Sigmoid colon (tissue), 7 donors: ENCODE results near the gene GSE1. TPM values are rescaled to one million over a fixed set of nuclear protein-coding genes. Genes with fewer than 3 reads are reported as not detected.

ENCODE experiments used
- DNase-seq: peaks from one replicate; pipeline ENCODE4 v3.0.0-alpha.2; 2019
- H3K27ac ChIP-seq, 4 donors: fragments of 200-600 bp; sonication (generic); one replicate each; pipeline ENCODE4 v1.5.1; 2016 to 2019; ENCODE audit warnings: mild to moderate bottlenecking in 1 of 4
- H3K27me3 ChIP-seq, 3 donors: fragments of 200-600 bp; sonication (generic); one replicate each; pipeline ENCODE4 v1.5.1; 2019; ENCODE audit warnings: mild to moderate bottlenecking in 1 of 3
- H3K36me3 ChIP-seq, 4 donors: fragments of 200-600 bp; sonication (generic); one replicate each; pipeline ENCODE4 v1.5.1; 2016 to 2019
- H3K4me1 ChIP-seq, 4 donors: fragments of 200-600 bp; sonication (generic); one replicate each; pipeline ENCODE4 v1.5.1; 2017 to 2019
- H3K4me3 ChIP-seq, 4 donors: fragments of 200-600 bp; sonication (generic); one replicate each; pipeline ENCODE4 v1.5.1; 2017 to 2019; ENCODE audit warnings: mild to moderate bottlenecking in 2 of 4, moderate library complexity in 1 of 4
- H3K9me3 ChIP-seq, 4 donors: fragments of 200-600 bp in 3 of 4; sonication (generic) in 3 of 4; one replicate each; pipeline versions ENCODE4 v1.5.1 to v1.6.1; 2013 to 2019
- EP300 ChIP-seq, 4 donors: sonication (generic); formaldehyde crosslinking; IDR thresholded peaks; one replicate each; pipeline ENCODE4 v1.6.1; 2017; ENCODE audit warnings: antibody characterized with exemption in 4 of 4
- POLR2A ChIP-seq, 2 donors: fragments of 450-650 bp; IDR thresholded peaks; one replicate each; pipeline ENCODE4 v1.6.1; 2016; ENCODE audit warnings: antibody characterized with exemption in 2 of 2, mild to moderate bottlenecking in 2 of 2, moderate library complexity in 2 of 2
- POLR2AphosphoS5 ChIP-seq, 4 donors: sonication (generic); formaldehyde crosslinking; IDR thresholded peaks; one replicate each; pipeline ENCODE4 v1.6.1; 2017; ENCODE audit warnings: antibody characterized with exemption in 4 of 4
- WGBS, 2 donors: extraction: QIAGEN DNeasy Blood & Tissue Kit; methylation state at CpG; one replicate each; pipeline ENCODE4 v1.1.7; 2013; 5-methylcytosine and 5-hydroxymethylcytosine counted together
- intact Hi-C: fragments of 100-400 bp; cut with DNase I; formaldehyde crosslinking; loops from one replicate; pipeline ENCODE4 v1.15.1; 2023
- polyA plus RNA-seq, 3 donors: library from polyadenylated mRNA; stranded (reverse); fragments of 200-250 nt; gene quantifications; one replicate each; pipeline ENCODE4 v1.2.3, GENCODE V29; 2013
- total RNA-seq, 4 donors: library from RNA; depleted of rRNA; stranded (reverse); fragments of >200 nt; gene quantifications; one replicate each; pipeline ENCODE4 v1.1.0, GENCODE V29; 2016
- TF ChIP-seq, protein P1 (sequence below), 4 experiments: fragments of 450-650 bp in 3 of 4; fragments of 200-600 bp in 1 of 4; IDR thresholded peaks; one replicate each; pipeline ENCODE4 v1.5.1; 2016 to 2019; ENCODE audit warnings: antibody characterized with exemption in 4 of 4, mild to moderate bottlenecking in 3 of 4, moderate library complexity in 2 of 4
- donor health status: healthy with polysubstance abuse.
- donor health status: Bipolar disorder and iron deficiency.
- donor health status: healthy.

Gene GSE1
- total and polyA plus RNA-seq, 7 donors = 12.0 to 76.7 (median 42.5) TPM

GRCh38 chr16:85570735-85571562, 42.2 kb upstream of the GSE1 start:
- H3K36me3 ChIP-seq = no peaks in the 10 kb centered on the region
- H3K27ac ChIP-seq = peak overlapping the region; percentile 12 to 60 (median 49)
- intact Hi-C loops = no loop called here
- no peaks in the 10 kb centered on the region for H3K27me3 ChIP-seq
- 57 to 83% methylated on average over 24 of the region's 24 CpGs for WGBS, 2 donors
- TF ChIP-seq POLR2A (IDR thresholded peaks at IDR 0.05) (no peak), EP300 (IDR thresholded peaks at IDR 0.05) (no peak), POLR2AphosphoS5 (IDR thresholded peaks at IDR 0.05) (no peak)
- TF ChIP-seq, protein P1, sequence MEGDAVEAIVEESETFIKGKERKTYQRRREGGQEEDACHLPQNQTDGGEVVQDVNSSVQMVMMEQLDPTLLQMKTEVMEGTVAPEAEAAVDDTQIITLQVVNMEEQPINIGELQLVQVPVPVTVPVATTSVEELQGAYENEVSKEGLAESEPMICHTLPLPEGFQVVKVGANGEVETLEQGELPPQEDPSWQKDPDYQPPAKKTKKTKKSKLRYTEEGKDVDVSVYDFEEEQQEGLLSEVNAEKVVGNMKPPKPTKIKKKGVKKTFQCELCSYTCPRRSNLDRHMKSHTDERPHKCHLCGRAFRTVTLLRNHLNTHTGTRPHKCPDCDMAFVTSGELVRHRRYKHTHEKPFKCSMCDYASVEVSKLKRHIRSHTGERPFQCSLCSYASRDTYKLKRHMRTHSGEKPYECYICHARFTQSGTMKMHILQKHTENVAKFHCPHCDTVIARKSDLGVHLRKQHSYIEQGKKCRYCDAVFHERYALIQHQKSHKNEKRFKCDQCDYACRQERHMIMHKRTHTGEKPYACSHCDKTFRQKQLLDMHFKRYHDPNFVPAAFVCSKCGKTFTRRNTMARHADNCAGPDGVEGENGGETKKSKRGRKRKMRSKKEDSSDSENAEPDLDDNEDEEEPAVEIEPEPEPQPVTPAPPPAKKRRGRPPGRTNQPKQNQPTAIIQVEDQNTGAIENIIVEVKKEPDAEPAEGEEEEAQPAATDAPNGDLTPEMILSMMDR (IDR thresholded peaks at IDR 0.05) = no peak
- H3K4me1 ChIP-seq = peaks cover 0 to 72% (median 57%) of the 10 kb centered on the region in 4 donors
- H3K4me3 ChIP-seq = no peak overlapping the region
- no peak for DNase-seq
- H3K9me3 ChIP-seq = no peaks in the 10 kb centered on the region

GRCh38 chr16:85571563-85571812, 41.6 kb upstream of the GSE1 start:
- intact Hi-C loops = no loop called here
- no peak for TF ChIP-seq POLR2AphosphoS5 (IDR thresholded peaks at IDR 0.05)
- TF ChIP-seq EP300 (IDR thresholded peaks at IDR 0.05) = no peak
- no peak for TF ChIP-seq POLR2A (IDR thresholded peaks at IDR 0.05)
- TF ChIP-seq, protein P1 (IDR thresholded peaks at IDR 0.05) = no peak
- Histone ChIP-seq H3K27me3 (no peaks in the 10 kb centered on the region), H3K36me3 (no peaks in the 10 kb centered on the region), H3K4me3 (no peak overlapping the region), H3K27ac (peak overlapping the region; percentile 12 to 60 (median 49)), H3K9me3 (no peaks in the 10 kb centered on the region), H3K4me1 (peaks cover 0 to 72% (median 57%) of the 10 kb centered on the region in 4 donors)
- DNase-seq = no peak
- WGBS, 2 donors = 63 to 81% methylated on average over 7 of the region's 7 CpGs

GRCh38 chr16:85571813-85572619, 41.1 kb upstream of the GSE1 start:
- TF ChIP-seq POLR2AphosphoS5 (IDR thresholded peaks at IDR 0.05) (no peak), POLR2A (IDR thresholded peaks at IDR 0.05) (no peak), EP300 (IDR thresholded peaks at IDR 0.05) (no peak)
- TF ChIP-seq, protein P1 (IDR thresholded peaks at IDR 0.05) = no peak
- Histone ChIP-seq H3K36me3 (no peaks in the 10 kb centered on the region), H3K9me3 (no peaks in the 10 kb centered on the region), H3K4me3 (no peak overlapping the region), H3K27me3 (no peaks in the 10 kb centered on the region), H3K4me1 (peaks cover 0 to 75% (median 60%) of the 10 kb centered on the region in 4 donors), H3K27ac (peak overlapping the region; percentile 12 to 88 (median 84))
- intact Hi-C loops = no loop called here
- DNase-seq = no peak
- WGBS, 2 donors = 67 to 72% methylated on average over 10 of the region's 10 CpGs

DNA sequence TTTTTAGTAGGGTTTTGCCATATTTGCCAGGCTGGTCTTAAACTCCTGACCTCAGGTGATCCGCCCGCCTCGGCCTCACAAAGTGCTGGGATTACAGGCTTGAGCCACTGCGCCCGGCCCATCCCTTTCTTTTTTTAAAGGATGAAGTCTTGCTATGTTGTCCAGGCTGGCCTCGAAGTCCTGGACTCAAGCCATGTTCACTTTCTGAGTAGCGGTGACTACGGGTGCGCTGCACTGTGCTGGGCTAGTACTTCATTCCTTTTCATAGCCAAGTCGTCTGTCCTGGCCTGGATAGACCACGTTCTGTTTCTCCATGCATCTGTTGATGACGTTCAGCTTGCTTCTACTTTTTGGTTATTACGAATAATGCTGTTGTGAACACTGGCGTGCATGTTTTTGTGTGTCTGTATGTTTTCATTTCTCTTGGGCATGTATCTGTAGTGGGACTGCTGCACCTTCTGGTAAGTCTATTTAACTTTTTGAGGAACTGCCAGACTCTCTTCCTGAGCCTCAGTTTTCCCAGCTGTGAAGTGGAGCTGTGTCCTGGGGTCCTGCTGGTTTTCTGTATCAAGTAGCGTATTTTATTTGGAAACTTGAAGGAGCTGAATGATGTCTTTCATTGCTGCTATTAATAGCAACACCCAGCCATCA, 40.0 kb upstream of the GSE1 start:
- 84 to 88% methylated on average over 15 of the region's 15 CpGs for WGBS, 2 donors
- no peak overlapping the region for H3K4me3 ChIP-seq
- no peaks in the 10 kb centered on the region for H3K36me3 ChIP-seq
- intact Hi-C loops = no loop called here
- TF ChIP-seq POLR2AphosphoS5 (IDR thresholded peaks at IDR 0.05) = no peak
- no peak for TF ChIP-seq EP300 (IDR thresholded peaks at IDR 0.05)
- TF ChIP-seq, protein P1 (IDR thresholded peaks at IDR 0.05) = no peak
- no peak for TF ChIP-seq POLR2A (IDR thresholded peaks at IDR 0.05)
- H3K27me3 ChIP-seq = no peaks in the 10 kb centered on the region
- peak overlapping the region; percentile 73 to 88 (median 84) for H3K27ac ChIP-seq
- no peaks in the 10 kb centered on the region for H3K9me3 ChIP-seq
- H3K4me1 ChIP-seq = peaks cover 0 to 83% (median 70%) of the 10 kb centered on the region in 4 donors
- DNase-seq = no peak
